HG03378 (cell line): ENCODE data around the gene RSPH1.

Source experiments
- ATAC-seq: cut with Tn5 transposase; IDR thresholded peaks from one replicate; pipeline ENCODE4 v1.9.1; 2021; ENCODE audit warnings: mild to moderate bottlenecking, moderate library complexity; ENCODE audit not compliant: unreplicated experiment

Gene RSPH1

GRCh38 chr21:42451941-42452340, 44.1 kb downstream of the RSPH1 start:
- no peak for ATAC-seq

GRCh38 chr21:42448686-42449085, 47.3 kb downstream of the RSPH1 start:
- no peak for ATAC-seq

- ATAC-seq: no peak
These were observed 48.3 kb downstream of the RSPH1 start for GRCh38 chr21:42447732-42448131.

- no peak for ATAC-seq
These were observed 48.8 kb downstream of the RSPH1 start for GRCh38 chr21:42447182-42447581.

GRCh38 chr21:42446531-42446930, 49.5 kb downstream of the RSPH1 start:
- ATAC-seq: no peak

GRCh38 chr21:42445311-42445710, 50.7 kb downstream of the RSPH1 start:
- no peak for ATAC-seq

GRCh38 chr21:42444745-42445059, 51.3 kb downstream of the RSPH1 start:
- no peak for ATAC-seq

- ATAC-seq: no peak
These were observed 51.9 kb downstream of the RSPH1 start for GRCh38 chr21:42443876-42444744.

- no peak for ATAC-seq
These were observed 52.7 kb downstream of the RSPH1 start for GRCh38 chr21:42443181-42443785.

GRCh38 chr21:42441963-42442362, 54.1 kb downstream of the RSPH1 start:
- no peak for ATAC-seq

GRCh38 chr21:42440187-42440792, 55.7 kb downstream of the RSPH1 start:
- ATAC-seq: peak; percentile 78

GRCh38 chr21:42439284-42440186, 56.5 kb downstream of the RSPH1 start:
- no peak for ATAC-seq

- no peak for ATAC-seq
These were observed 57.5 kb downstream of the RSPH1 start for GRCh38 chr21:42438316-42439205.

GRCh38 chr21:42437786-42438185, 58.2 kb downstream of the RSPH1 start:
- no peak for ATAC-seq

GRCh38 chr21:42436914-42437313, 59.1 kb downstream of the RSPH1 start:
- ATAC-seq: no peak

GRCh38 chr21:42435833-42436232, 60.2 kb downstream of the RSPH1 start:
- ATAC-seq: no peak

GRCh38 chr21:42435401-42435800, 60.6 kb downstream of the RSPH1 start:
- no peak for ATAC-seq

GRCh38 chr21:42434884-42435283, 61.1 kb downstream of the RSPH1 start:
- ATAC-seq: no peak

GRCh38 chr21:42433946-42434551, 62.0 kb downstream of the RSPH1 start:
- ATAC-seq: no peak

GRCh38 chr21:42432695-42433094, 63.3 kb downstream of the RSPH1 start:
- no peak for ATAC-seq
